GM21367 (cell line): ENCODE measurements around the gene FBXO44.
"Not testable (repeated sequence)": the region's sequence is repeated elsewhere in the genome, so short reads cannot be mapped to it uniquely, and the experiment has no call there.

Experiments
- ATAC-seq: cut with Tn5 transposase; IDR thresholded peaks from one replicate; pipeline ENCODE4 v1.9.1; 2021; ENCODE audit not compliant: unreplicated experiment

Gene FBXO44

GRCh38 chr1:11654137-11654938 is at the start of gene FBXO44, which contains the start of gene FBXO2:
Gene FBXO44 (plus strand): TSS chr1:11654877. CDS start chr1:11655836, 959 bp downstream.
Gene FBXO2 (minus strand): TSS chr1:11654429. CDS start chr1:11654340, 89 bp downstream.
- no peak for ATAC-seq

GRCh38 chr1:11606775-11607174 is 47.9 kb upstream of the FBXO44 start:
- no peak for ATAC-seq

GRCh38 chr1:11608596-11609130 is 46.0 kb upstream of the FBXO44 start:
- not testable (repeated sequence) for ATAC-seq

GRCh38 chr1:11609378-11609777 is 45.3 kb upstream of the FBXO44 start:
- ATAC-seq: not testable (repeated sequence)

GRCh38 chr1:11610629-11611180 is 44.0 kb upstream of the FBXO44 start:
- ATAC-seq: no peak

GRCh38 chr1:11611638-11612327 is 42.9 kb upstream of the FBXO44 start:
- no peak for ATAC-seq

GRCh38 chr1:11613347-11613746 is 41.3 kb upstream of the FBXO44 start:
- no peak for ATAC-seq

GRCh38 chr1:11615090-11615489 is 39.6 kb upstream of the FBXO44 start:
- ATAC-seq: no peak

GRCh38 chr1:11616766-11617165 is 37.9 kb upstream of the FBXO44 start:
- ATAC-seq: no peak

- no peak for ATAC-seq
Observed at GRCh38 chr1:11617314-11617713, 37.4 kb upstream of the FBXO44 start.

- ATAC-seq: no peak
Observed at GRCh38 chr1:11617741-11618140, 36.9 kb upstream of the FBXO44 start.

GRCh38 chr1:11620405-11620804 is 34.3 kb upstream of the FBXO44 start:
- ATAC-seq: no peak

- ATAC-seq: no peak
Observed at GRCh38 chr1:11620924-11621323, 33.8 kb upstream of the FBXO44 start.

GRCh38 chr1:11622398-11622797 is 32.3 kb upstream of the FBXO44 start:
- ATAC-seq: no peak

GRCh38 chr1:11623702-11624101 is 31.0 kb upstream of the FBXO44 start:
- ATAC-seq: no peak

- no peak for ATAC-seq
Observed at GRCh38 chr1:11626551-11626950, 28.1 kb upstream of the FBXO44 start.

GRCh38 chr1:11628767-11629166 is 25.9 kb upstream of the FBXO44 start:
- ATAC-seq: no peak

- no peak for ATAC-seq
Observed at GRCh38 chr1:11629184-11630016, 25.3 kb upstream of the FBXO44 start.

GRCh38 chr1:11634365-11635192 is 20.1 kb upstream of the FBXO44 start:
- ATAC-seq: no peak

GRCh38 chr1:11638121-11638520 is 16.6 kb upstream of the FBXO44 start:
- ATAC-seq: no peak
